H1 (cell line): ENCODE results near the gene OTOS.

Experiments
- CTCF ChIP-seq, 3 experiments: IDR thresholded peaks; 1 replicate in 2 of 3; 2 replicates in 1 of 3; pipeline versions ENCODE4 v1.5.1 to v1.6.1; 2011; ENCODE audit warnings: low read length in 3 of 3, mild to moderate bottlenecking in 3 of 3, inconsistent platforms in 2 of 3, low read depth in 1 of 3, moderate library complexity in 1 of 3; ENCODE audit not compliant: insufficient read depth in 1 of 3; ENCODE audit errors: control extremely low read depth in 1 of 3
- EP300 ChIP-seq, 2 experiments: IDR thresholded peaks; 1 replicate in 1 of 2; 2 replicates in 1 of 2; pipeline ENCODE4 v1.6.1; 2011 to 2012; ENCODE audit warnings: low read depth in 2 of 2, low read length in 2 of 2, mild to moderate bottlenecking in 2 of 2, borderline replicate concordance in 1 of 2, inconsistent platforms in 1 of 2, moderate library complexity in 1 of 2
- JUND ChIP-seq: IDR thresholded peaks from 2 replicates; pipeline ENCODE4 v1.6.1; 2011; ENCODE audit warnings: mild to moderate bottlenecking, improper control_type of control experiment, low read length
- MAFK ChIP-seq: IDR thresholded peaks from 2 replicates; pipeline ENCODE4 v1.6.1; 2012; ENCODE audit warnings: low read depth, mild to moderate bottlenecking, improper control_type of control experiment, low read length
- MAX ChIP-seq: IDR thresholded peaks from 2 replicates; pipeline ENCODE4 v1.6.1; 2012; ENCODE audit warnings: inconsistent platforms
- POLR2A ChIP-seq, 2 experiments: IDR thresholded peaks; 1 replicate in 1 of 2; 2 replicates in 1 of 2; pipeline ENCODE4 v1.6.1; 2011; ENCODE audit warnings: low read depth in 2 of 2, low read length in 2 of 2, mild to moderate bottlenecking in 2 of 2; ENCODE audit errors: control extremely low read depth in 1 of 2
- RAD21 ChIP-seq, 2 experiments: IDR thresholded peaks in 1 of 2; conservative IDR thresholded peaks in 1 of 2; 2 replicates each; pipeline ENCODE4 v1.6.1; 2011; ENCODE audit warnings: low read depth in 2 of 2, low read length in 2 of 2, improper control_type of control experiment in 1 of 2, inconsistent platforms in 1 of 2, mild to moderate bottlenecking in 1 of 2, moderate library complexity in 1 of 2
- RXRA ChIP-seq: IDR thresholded peaks from 2 replicates; pipeline ENCODE4 v1.6.1; 2011; ENCODE audit warnings: low read depth, mild to moderate bottlenecking, low read length, moderate library complexity; ENCODE audit not compliant: insufficient read depth
- SAP30 ChIP-seq: fragments of 300-600 bp; sonication (generic); IDR thresholded peaks from 2 replicates; pipeline ENCODE4 v1.7.1; 2012; ENCODE audit warnings: low read length, moderate library complexity, mild to moderate bottlenecking, inconsistent platforms; ENCODE audit not compliant: insufficient read depth, insufficient replicate concordance
- SUZ12 ChIP-seq: fragments of 200-600 bp; sonication (generic); IDR thresholded peaks from 2 replicates; pipeline ENCODE4 v1.6.1; 2012; ENCODE audit warnings: mild to moderate bottlenecking, inconsistent platforms, low read length, moderate library complexity, mixed read lengths

- no peak for TF ChIP-seq RAD21 (IDR thresholded peaks at IDR 0.05 in 1 of 2, conservative IDR thresholded peaks at IDR 0.05 in 1 of 2; ENCODE audit: low read depth in 2 of 2, low read length in 2 of 2)
- TF ChIP-seq CTCF (IDR thresholded peaks at IDR 0.05; ENCODE audit: control extremely low read depth in 1 of 3, insufficient read depth in 1 of 3, low read depth in 1 of 3, low read length in 3 of 3): no peak
- no peak for TF ChIP-seq JUND
- TF ChIP-seq MAFK: no peak
- TF ChIP-seq RXRA: no peak
- no peak for TF ChIP-seq MAX
- no peak for TF ChIP-seq POLR2A (IDR thresholded peaks at IDR 0.05; ENCODE audit: control extremely low read depth in 1 of 2, low read depth in 2 of 2, low read length in 2 of 2)
- TF ChIP-seq EP300 (IDR thresholded peaks at IDR 0.05; ENCODE audit: borderline replicate concordance in 1 of 2, low read depth in 2 of 2, low read length in 2 of 2): no peak
- no peak for TF ChIP-seq SUZ12
- no peak for TF ChIP-seq SAP30
Observed at GRCh38 chr2:240179941-240180666, 39.6 kb upstream of the OTOS start.
